PC-3 (cell line): Measurements from ENCODE around the gene RTN1. TPM values are rescaled to one million over a fixed set of nuclear protein-coding genes. Genes with fewer than 3 reads are reported as not detected.
A peak's percentile ranks its signal among the peaks of the same experiment; 100 is the strongest.

ENCODE experiments used
- ATAC-seq: fragments of 200-7000 bp; cut with Tn5 transposase; 2 replicates; pipeline ENCODE4 v1.9.1; 2020; ENCODE audit warnings: mild to moderate bottlenecking, moderate library complexity
- BruUV-seq: library from RNA; stranded (reverse); fragments of 400-500 nt; replicated peaks from 2 replicates; lab custom pipeline; 2021; lab: Mats Ljungman, UMichigan
- CTCF ChIA-PET: fragments of 300-600 bp; sonication (Branson Sonifier 250); formaldehyde crosslinking; loops from one replicate; lab custom pipeline; 2022; ENCODE audit warnings: antibody characterized with exemption; lab: Charles Lee
- POLR2A ChIA-PET: fragments of 300-600 bp; sonication (Branson Sonifier 250); formaldehyde crosslinking; loops from one replicate; lab custom pipeline; 2022; ENCODE audit warnings: antibody characterized with exemption; ENCODE audit not compliant: unreplicated experiment; lab: Charles Lee
- DNase-seq: peaks from one replicate; pipeline ENCODE4 v3.0.0-alpha.2; 2015
- H2AFZ ChIP-seq: fragments of 300-600 bp; sonication (generic); 2 replicates; pipeline ENCODE4 v1.6.0; 2016; ENCODE audit warnings: antibody characterized with exemption, low read length
- H3F3A ChIP-seq: fragments of 300-600 bp; sonication (generic); one replicate; pipeline ENCODE4 v1.6.0; 2017; ENCODE audit warnings: antibody characterized with exemption, low read length, control low read depth, mild to moderate bottlenecking; ENCODE audit not compliant: unreplicated experiment
- H3K27ac ChIP-seq: fragments of 300-600 bp; sonication (generic); 2 replicates; pipeline ENCODE4 v1.5.1; 2016; ENCODE audit warnings: mild to moderate bottlenecking, low read length
- H3K27me3 ChIP-seq: fragments of 300-600 bp; sonication (generic); 2 replicates; pipeline ENCODE4 v1.6.1; 2016; ENCODE audit warnings: low read length, mixed read lengths
- H3K36me3 ChIP-seq: fragments of 300-600 bp; sonication (generic); 2 replicates; pipeline ENCODE4 v1.6.1; 2016; ENCODE audit warnings: low read depth, mixed run types, low read length, mixed read lengths
- H3K4me1 ChIP-seq: fragments of 300-600 bp; sonication (generic); 2 replicates; pipeline ENCODE4 v1.5.1; 2016; ENCODE audit warnings: low read length; ENCODE audit not compliant: insufficient read depth
- H3K4me2 ChIP-seq: fragments of 300-600 bp; sonication (generic); 2 replicates; pipeline ENCODE4 v1.6.0; 2016; ENCODE audit warnings: low read length
- H3K4me3 ChIP-seq: fragments of 300-600 bp; sonication (generic); 2 replicates; pipeline ENCODE4 v1.5.1; 2016; ENCODE audit warnings: mild to moderate bottlenecking, low read length, mixed read lengths
- H3K79me2 ChIP-seq: fragments of 300-600 bp; sonication (generic); 2 replicates; pipeline ENCODE4 v1.6.1; 2017; ENCODE audit warnings: low read length, mixed read lengths
- H3K9ac ChIP-seq: fragments of 300-600 bp; sonication (generic); 2 replicates; pipeline ENCODE4 v1.6.0; 2016; ENCODE audit warnings: mild to moderate bottlenecking, low read length
- H3K9me2 ChIP-seq: fragments of 300-600 bp; sonication (generic); replicated peaks from 2 replicates; pipeline ENCODE4 v1.6.1; 2016; ENCODE audit warnings: mixed run types, low read length, mixed read lengths
- H3K9me3 ChIP-seq: fragments of 300-600 bp; sonication (generic); 2 replicates; pipeline ENCODE4 v1.6.1; 2016; ENCODE audit warnings: low read length, mixed read lengths
- H4K20me1 ChIP-seq: fragments of 300-600 bp; sonication (generic); 2 replicates; pipeline ENCODE4 v1.6.1; 2016; ENCODE audit warnings: low read length, mixed read lengths
- EZH2 ChIP-seq: fragments of 300-600 bp; sonication (generic); IDR thresholded peaks from one replicate; pipeline ENCODE4 v1.6.1; 2017; ENCODE audit warnings: antibody characterized with exemption, mild to moderate bottlenecking, low read length; ENCODE audit not compliant: unreplicated experiment
- EZH2phosphoT487 ChIP-seq: fragments of 300-600 bp; sonication (generic); IDR thresholded peaks from 2 replicates; pipeline ENCODE4 v1.6.1; 2018; ENCODE audit warnings: mild to moderate bottlenecking, antibody characterized with exemption, low read length, borderline replicate concordance
- intact Hi-C: fragments of 100-400 bp; cut with micrococcal nuclease; formaldehyde crosslinking; loops from 2 replicates; pipeline ENCODE4 v1.9.0; 2023
- total RNA-seq: library from RNA; depleted of rRNA; stranded (reverse); fragments of >200 nt; gene quantifications from 2 replicates; pipeline ENCODE4 v1.2.3, GENCODE V29; 2014
- TF ChIP-seq, protein P1 (sequence below): fragments of 300-600 bp; sonication (generic); conservative IDR thresholded peaks from 2 replicates; pipeline ENCODE4 v1.5.1; 2017; ENCODE audit warnings: antibody characterized with exemption, low read depth, mild to moderate bottlenecking, low read length

RTN1 gene
- total RNA-seq, 1 experiment from 2014 or later, result not detected

DNA sequence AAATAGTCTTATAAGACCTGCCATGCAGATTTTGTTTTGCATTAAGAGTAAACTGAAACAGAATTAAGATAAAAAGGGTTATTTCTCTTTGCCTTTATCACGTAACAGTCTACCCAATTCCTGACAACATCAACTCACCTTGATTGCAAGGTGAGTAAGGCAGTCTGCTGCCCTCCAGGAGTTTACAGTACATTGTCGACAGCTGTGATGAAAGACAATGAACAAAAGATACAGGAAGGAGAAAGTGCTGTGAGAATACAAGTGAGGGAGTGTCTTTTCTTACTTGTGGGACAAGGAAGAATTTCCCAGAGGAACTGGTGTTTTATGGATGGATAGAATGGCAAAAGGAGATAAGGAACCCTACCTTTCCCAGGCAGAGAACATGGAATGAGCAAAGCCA, 101.0 kb downstream of the RTN1 start:
- no peaks in the 10 kb centered on the region for H3K4me1 ChIP-seq
- H3K4me3 ChIP-seq, result no peak overlapping the region
- H3K9me3 ChIP-seq, result no peaks in the 10 kb centered on the region
- no peaks in the 10 kb centered on the region for H3K9me2 ChIP-seq
- BruUV-seq, result no TSS peak
- ChIA-PET CTCF (no interaction called here), POLR2A (no interaction called here)
- no peaks in the 10 kb centered on the region for H3K36me3 ChIP-seq
- peaks cover 72% of the 10 kb centered on the region for H3K27me3 ChIP-seq
- H2AFZ ChIP-seq, result no peak overlapping the region
- no peaks in the 10 kb centered on the region for H4K20me1 ChIP-seq
- H3K9ac ChIP-seq, result no peak overlapping the region
- no peak overlapping the region for H3K27ac ChIP-seq
- no peak for ATAC-seq
- H3K79me2 ChIP-seq, result no peaks in the 10 kb centered on the region
- DNase-seq, result no peak
- H3K4me2 ChIP-seq, result no peak overlapping the region
- no peaks in the 10 kb centered on the region for H3F3A ChIP-seq
- no peak for TF ChIP-seq EZH2
- TF ChIP-seq, protein P1, sequence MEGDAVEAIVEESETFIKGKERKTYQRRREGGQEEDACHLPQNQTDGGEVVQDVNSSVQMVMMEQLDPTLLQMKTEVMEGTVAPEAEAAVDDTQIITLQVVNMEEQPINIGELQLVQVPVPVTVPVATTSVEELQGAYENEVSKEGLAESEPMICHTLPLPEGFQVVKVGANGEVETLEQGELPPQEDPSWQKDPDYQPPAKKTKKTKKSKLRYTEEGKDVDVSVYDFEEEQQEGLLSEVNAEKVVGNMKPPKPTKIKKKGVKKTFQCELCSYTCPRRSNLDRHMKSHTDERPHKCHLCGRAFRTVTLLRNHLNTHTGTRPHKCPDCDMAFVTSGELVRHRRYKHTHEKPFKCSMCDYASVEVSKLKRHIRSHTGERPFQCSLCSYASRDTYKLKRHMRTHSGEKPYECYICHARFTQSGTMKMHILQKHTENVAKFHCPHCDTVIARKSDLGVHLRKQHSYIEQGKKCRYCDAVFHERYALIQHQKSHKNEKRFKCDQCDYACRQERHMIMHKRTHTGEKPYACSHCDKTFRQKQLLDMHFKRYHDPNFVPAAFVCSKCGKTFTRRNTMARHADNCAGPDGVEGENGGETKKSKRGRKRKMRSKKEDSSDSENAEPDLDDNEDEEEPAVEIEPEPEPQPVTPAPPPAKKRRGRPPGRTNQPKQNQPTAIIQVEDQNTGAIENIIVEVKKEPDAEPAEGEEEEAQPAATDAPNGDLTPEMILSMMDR, result no peak
- no peak for TF ChIP-seq EZH2phosphoT487
- intact Hi-C loops, result no loop called here

DNA sequence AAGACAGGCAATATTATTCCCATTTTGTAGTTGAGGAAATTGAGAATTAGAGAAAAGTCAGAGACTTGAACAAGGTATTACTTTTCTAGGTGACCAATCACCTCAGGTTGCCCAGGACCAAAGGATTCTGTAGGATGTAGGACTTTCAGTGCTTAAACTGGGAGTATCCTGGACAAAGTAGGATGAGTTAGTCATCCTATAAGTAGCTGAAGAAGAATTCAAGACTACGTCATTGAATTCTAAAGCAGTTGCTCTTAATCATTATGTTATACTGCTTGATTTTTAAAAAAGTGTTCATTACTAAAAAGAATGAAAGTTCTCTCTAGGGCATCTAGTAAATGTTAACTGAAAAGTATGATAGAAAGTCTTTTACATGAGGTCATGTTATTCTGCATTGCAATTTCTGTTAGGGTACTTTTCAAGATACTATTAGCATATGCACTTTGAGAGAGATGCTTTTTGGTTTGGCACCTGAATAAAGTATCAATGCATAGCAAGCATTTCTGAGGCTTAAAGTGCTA, 101.7 kb downstream of the RTN1 start:
- CTCF ChIA-PET, result no interaction called here

DNA sequence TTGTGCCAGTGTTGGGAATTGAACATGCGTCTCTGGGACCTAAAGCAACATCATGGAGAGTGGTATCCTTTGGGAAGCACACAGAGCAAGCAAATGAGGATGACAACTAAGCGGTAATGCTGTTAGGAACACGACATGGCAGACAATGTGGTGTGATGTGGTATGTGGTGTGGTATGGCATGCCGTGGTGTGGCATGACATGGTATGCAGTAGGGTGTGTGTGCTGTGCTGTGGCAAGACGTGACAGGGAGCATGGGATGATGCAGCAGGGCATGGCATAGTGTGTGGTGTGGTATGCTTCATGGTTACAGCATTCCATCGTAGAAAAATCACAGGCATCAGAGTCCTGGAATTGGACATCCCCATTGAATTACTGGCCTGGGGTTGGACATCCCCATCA, 108.7 kb downstream of the RTN1 start:
- DNase-seq (no peak), ATAC-seq (no peak)
- CTCF ChIA-PET, result no interaction called here
- no peaks in the 10 kb centered on the region for H3K4me1 ChIP-seq
- POLR2A ChIA-PET, result no interaction called here
- no peak overlapping the region for H2AFZ ChIP-seq
- H3K36me3 ChIP-seq, result no peaks in the 10 kb centered on the region
- no peaks in the 10 kb centered on the region for H3K79me2 ChIP-seq
- TF ChIP-seq, protein P1, result no peak
- TF ChIP-seq EZH2phosphoT487 (no peak), EZH2 (no peak)
- H3K9me3 ChIP-seq, result no peaks in the 10 kb centered on the region
- H3K27me3 ChIP-seq, result peaks cover 53% of the 10 kb centered on the region
- H3K9ac ChIP-seq, result no peak overlapping the region
- no peak overlapping the region for H3K27ac ChIP-seq
- H3K4me3 ChIP-seq, result no peak overlapping the region
- BruUV-seq, result no TSS peak
- H4K20me1 ChIP-seq, result no peaks in the 10 kb centered on the region
- no peaks in the 10 kb centered on the region for H3K9me2 ChIP-seq
- H3K4me2 ChIP-seq, result no peak overlapping the region
- intact Hi-C loops, result no loop called here
- H3F3A ChIP-seq, result no peaks in the 10 kb centered on the region

More for the DNA sequence above, 101.7 kb downstream of the RTN1 start:
- no peaks in the 10 kb centered on the region for H3K36me3 ChIP-seq
- no peak overlapping the region for H3K27ac ChIP-seq
- no peaks in the 10 kb centered on the region for H4K20me1 ChIP-seq
- POLR2A ChIA-PET, result no interaction called here
- no peak overlapping the region for H3K4me3 ChIP-seq
- no peak overlapping the region for H2AFZ ChIP-seq
- DNase-seq (peak; percentile 30), ATAC-seq (no peak)
- no peaks in the 10 kb centered on the region for H3F3A ChIP-seq
- no peaks in the 10 kb centered on the region for H3K4me1 ChIP-seq
- no peaks in the 10 kb centered on the region for H3K9me2 ChIP-seq
- peaks cover 68% of the 10 kb centered on the region for H3K27me3 ChIP-seq
- H3K79me2 ChIP-seq, result no peaks in the 10 kb centered on the region
- no peaks in the 10 kb centered on the region for H3K9me3 ChIP-seq
- H3K9ac ChIP-seq, result no peak overlapping the region
- intact Hi-C loops, result no loop called here
- TF ChIP-seq EZH2phosphoT487 (no peak), EZH2 (no peak)
- TF ChIP-seq, protein P1, result no peak
- no TSS peak for BruUV-seq
- H3K4me2 ChIP-seq, result no peak overlapping the region
